ENCODE results near the gene RIBC1.
A peak's percentile ranks its signal among the peaks of the same experiment; 100 is the strongest.
"Not testable (repeated sequence)": the region's sequence is repeated elsewhere in the genome, so short reads cannot be mapped to it uniquely, and the experiment has no call there.

RIBC1 gene

GRCh38 chrX:53435997-53436396 lies 13.3 kb downstream of the RIBC1 start:
- DNase-seq (ENCODE audit: low read depth): peak; percentile 65

GRCh38 chrX:53437206-53437605 lies 14.5 kb downstream of the RIBC1 start:
- DNase-seq (ENCODE audit: low read depth): no peak

- DNase-seq (ENCODE audit: low read depth): no peak
Observed at GRCh38 chrX:53438174-53438831, 15.6 kb downstream of the RIBC1 start.

GRCh38 chrX:53438832-53439230 lies 16.2 kb downstream of the RIBC1 start:
- DNase-seq (ENCODE audit: low read depth): no peak

GRCh38 chrX:53440101-53440500 lies 17.4 kb downstream of the RIBC1 start:
- no peak for DNase-seq (ENCODE audit: low read depth)

- DNase-seq (ENCODE audit: low read depth): peak; percentile 53
Observed at GRCh38 chrX:53440621-53441517, 18.2 kb downstream of the RIBC1 start.

GRCh38 chrX:53441531-53442321 lies 19.1 kb downstream of the RIBC1 start:
- peak; percentile 78 for DNase-seq (ENCODE audit: low read depth)

GRCh38 chrX:53442322-53442631 lies 19.6 kb downstream of the RIBC1 start:
- no peak for DNase-seq (ENCODE audit: low read depth)

GRCh38 chrX:53445977-53446376 lies 23.3 kb downstream of the RIBC1 start:
- peak; percentile 45 for DNase-seq (ENCODE audit: low read depth)

- no peak for DNase-seq (ENCODE audit: low read depth)
Observed at GRCh38 chrX:53447441-53447840, 24.8 kb downstream of the RIBC1 start.

- DNase-seq (ENCODE audit: low read depth): no peak
Observed at GRCh38 chrX:53449632-53450031, 27.0 kb downstream of the RIBC1 start.

GRCh38 chrX:53452812-53453211 lies 30.1 kb downstream of the RIBC1 start:
- DNase-seq (ENCODE audit: low read depth): no peak

- DNase-seq (ENCODE audit: low read depth): peak; percentile 72
Observed at GRCh38 chrX:53456254-53456653, 33.6 kb downstream of the RIBC1 start.

- DNase-seq (ENCODE audit: low read depth): no peak
Observed at GRCh38 chrX:53458082-53458481, 35.4 kb downstream of the RIBC1 start.

- DNase-seq (ENCODE audit: low read depth): not testable (repeated sequence)
Observed at GRCh38 chrX:53468659-53469058, 46.0 kb downstream of the RIBC1 start.

- DNase-seq (ENCODE audit: low read depth): no peak
Observed at GRCh38 chrX:53471346-53471745, 48.7 kb downstream of the RIBC1 start.

- DNase-seq (ENCODE audit: low read depth): no peak
Observed at GRCh38 chrX:53474707-53475106, 52.0 kb downstream of the RIBC1 start.

- peak; percentile 32 for DNase-seq (ENCODE audit: low read depth)
Observed at GRCh38 chrX:53476371-53476770, 53.7 kb downstream of the RIBC1 start.

GRCh38 chrX:53479301-53479700 lies 56.6 kb downstream of the RIBC1 start:
- DNase-seq (ENCODE audit: low read depth): peak; percentile 24

All from EH (cell line).